DOHH2 (cell line): ENCODE data around the gene PTPN14.

Source experiments
- H3F3A ChIP-seq: fragments of 200-600 bp; sonication (generic), shearing (Covaris generic); 2 replicates; pipeline ENCODE4 v1.6.0; 2016; ENCODE audit warnings: antibody characterized with exemption, mild to moderate bottlenecking; ENCODE audit not compliant: control insufficient read depth, insufficient read depth
- H3K27ac ChIP-seq: fragments of 200-600 bp; sonication (generic); 2 replicates; pipeline ENCODE4 v1.5.1; 2014; ENCODE audit warnings: low read depth, mild to moderate bottlenecking, low read length, moderate library complexity
- H3K27me3 ChIP-seq: fragments of 200-600 bp; sonication (generic); 2 replicates; pipeline ENCODE4 v1.6.1; 2014; ENCODE audit warnings: mild to moderate bottlenecking, low read length, mixed read lengths; ENCODE audit not compliant: control insufficient read depth
- H3K36me3 ChIP-seq: fragments of 200-600 bp; sonication (generic); 2 replicates; pipeline ENCODE4 v1.6.1; 2014; ENCODE audit warnings: mild to moderate bottlenecking, low read length, moderate library complexity, mixed read lengths; ENCODE audit not compliant: control insufficient read depth
- H3K4me1 ChIP-seq: fragments of 200-600 bp; sonication (generic); 2 replicates; pipeline ENCODE4 v1.6.1; 2014; ENCODE audit warnings: mild to moderate bottlenecking, low read length, mixed read lengths; ENCODE audit not compliant: control insufficient read depth
- H3K4me2 ChIP-seq: fragments of 200-600 bp; sonication (generic); 2 replicates; pipeline ENCODE4 v1.6.0; 2014; ENCODE audit warnings: mild to moderate bottlenecking, low read length, moderate library complexity
- H3K4me3 ChIP-seq: fragments of 200-600 bp; sonication (generic); 2 replicates; pipeline ENCODE4 v1.5.1; 2014; ENCODE audit warnings: mild to moderate bottlenecking, low read length, mixed read lengths
- H3K79me2 ChIP-seq: fragments of 200-600 bp; sonication (generic); 2 replicates; pipeline ENCODE4 v1.6.1; 2014; ENCODE audit warnings: mild to moderate bottlenecking, low read length, mixed read lengths; ENCODE audit not compliant: control insufficient read depth
- H3K9me2 ChIP-seq: fragments of 200-600 bp; sonication (generic); replicated peaks from 2 replicates; pipeline ENCODE4 v1.6.1; 2014; ENCODE audit warnings: mild to moderate bottlenecking, low read length, mixed read lengths; ENCODE audit not compliant: control insufficient read depth
- H3K9me3 ChIP-seq: fragments of 200-600 bp; sonication (generic); 2 replicates; pipeline ENCODE4 v1.6.1; 2014; ENCODE audit warnings: antibody characterized with exemption, low read length, mixed read lengths; ENCODE audit not compliant: control insufficient read depth, insufficient read depth
- H4K20me1 ChIP-seq: fragments of 200-600 bp; sonication (generic); 2 replicates; pipeline ENCODE4 v1.6.0; 2014; ENCODE audit warnings: low read depth, mild to moderate bottlenecking, antibody characterized with exemption, low read length, moderate library complexity; ENCODE audit not compliant: control insufficient read depth, insufficient read depth
- EZH2phosphoT487 ChIP-seq: fragments of 200-600 bp; sonication (generic); IDR thresholded peaks from 2 replicates; pipeline ENCODE4 v1.6.1; 2017; ENCODE audit warnings: borderline replicate concordance, mild to moderate bottlenecking, antibody characterized with exemption, low read length, moderate library complexity, mixed read lengths
- TF ChIP-seq, protein P1 (sequence below): fragments of 200-600 bp; sonication (generic); IDR thresholded peaks from one replicate; pipeline ENCODE4 v1.5.1; 2014; ENCODE audit warnings: antibody characterized with exemption, mild to moderate bottlenecking, low read depth, low read length; ENCODE audit not compliant: poor library complexity, severe bottlenecking

PTPN14 gene

GRCh38 chr1:214303141-214303930, 248.1 kb downstream of the PTPN14 start:
- Histone ChIP-seq H3K27ac (no peak overlapping the region), H3K4me3 (no peak overlapping the region), H3K79me2 (peaks cover 4% of the 10 kb centered on the region; the same call in 1 of the 2 replicates), H4K20me1 (0 out of 2 replicates have a peak, but pooled peaks cover 4% of the 10 kb centered on the region), H3K27me3 (no peaks in the 10 kb centered on the region), H3K9me3 (no peaks in the 10 kb centered on the region), H3K9me2 (no peaks in the 10 kb centered on the region), H3F3A (no peaks in the 10 kb centered on the region), H3K4me2 (no peak overlapping the region), H3K4me1 (no peaks in the 10 kb centered on the region), H3K36me3 (no peaks in the 10 kb centered on the region)
- TF ChIP-seq, protein P1, sequence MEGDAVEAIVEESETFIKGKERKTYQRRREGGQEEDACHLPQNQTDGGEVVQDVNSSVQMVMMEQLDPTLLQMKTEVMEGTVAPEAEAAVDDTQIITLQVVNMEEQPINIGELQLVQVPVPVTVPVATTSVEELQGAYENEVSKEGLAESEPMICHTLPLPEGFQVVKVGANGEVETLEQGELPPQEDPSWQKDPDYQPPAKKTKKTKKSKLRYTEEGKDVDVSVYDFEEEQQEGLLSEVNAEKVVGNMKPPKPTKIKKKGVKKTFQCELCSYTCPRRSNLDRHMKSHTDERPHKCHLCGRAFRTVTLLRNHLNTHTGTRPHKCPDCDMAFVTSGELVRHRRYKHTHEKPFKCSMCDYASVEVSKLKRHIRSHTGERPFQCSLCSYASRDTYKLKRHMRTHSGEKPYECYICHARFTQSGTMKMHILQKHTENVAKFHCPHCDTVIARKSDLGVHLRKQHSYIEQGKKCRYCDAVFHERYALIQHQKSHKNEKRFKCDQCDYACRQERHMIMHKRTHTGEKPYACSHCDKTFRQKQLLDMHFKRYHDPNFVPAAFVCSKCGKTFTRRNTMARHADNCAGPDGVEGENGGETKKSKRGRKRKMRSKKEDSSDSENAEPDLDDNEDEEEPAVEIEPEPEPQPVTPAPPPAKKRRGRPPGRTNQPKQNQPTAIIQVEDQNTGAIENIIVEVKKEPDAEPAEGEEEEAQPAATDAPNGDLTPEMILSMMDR = no peak
- no peak for TF ChIP-seq EZH2phosphoT487

DNA sequence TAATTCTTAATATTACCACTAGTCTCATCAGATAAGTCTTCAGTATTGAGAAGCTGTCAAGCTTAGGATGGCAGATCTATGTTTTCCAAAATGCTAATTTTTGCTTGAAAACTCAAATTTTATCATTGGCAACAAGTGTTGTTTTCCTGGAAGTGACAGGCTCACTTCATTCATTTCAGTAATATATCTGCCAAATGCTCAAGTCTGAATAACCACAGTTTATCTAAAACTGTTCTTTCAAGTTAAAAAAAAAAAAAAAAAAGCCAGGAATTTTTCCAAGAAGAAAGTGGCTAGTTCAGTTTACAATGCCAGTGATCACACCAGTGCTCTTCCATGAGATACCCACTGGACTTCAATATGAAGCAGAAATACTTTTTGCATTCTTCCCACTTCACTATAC, 249.9 kb downstream of the PTPN14 start:
- H3F3A ChIP-seq = no peaks in the 10 kb centered on the region
- H3K36me3 ChIP-seq = no peaks in the 10 kb centered on the region
- no peaks in the 10 kb centered on the region for H3K9me2 ChIP-seq
- H3K27me3 ChIP-seq = no peaks in the 10 kb centered on the region
- 0 out of 2 replicates have a peak, but pooled peaks cover 4% of the 10 kb centered on the region for H4K20me1 ChIP-seq
- TF ChIP-seq EZH2phosphoT487 = no peak
- TF ChIP-seq, protein P1 = no peak
- H3K27ac ChIP-seq = no peak overlapping the region
- H3K79me2 ChIP-seq = peaks cover 9% of the 10 kb centered on the region
- H3K4me3 ChIP-seq = no peak overlapping the region
- H3K4me2 ChIP-seq = no peak overlapping the region
- peaks cover 2% of the 10 kb centered on the region for H3K4me1 ChIP-seq
- no peaks in the 10 kb centered on the region for H3K9me3 ChIP-seq

GRCh38 chr1:214300149-214300780, 251.1 kb downstream of the PTPN14 start:
- Histone ChIP-seq H3K27ac (no peak overlapping the region), H3K4me1 (peaks cover 15% of the 10 kb centered on the region), H4K20me1 (0 out of 2 replicates have a peak, but pooled peaks cover 4% of the 10 kb centered on the region), H3K9me3 (no peaks in the 10 kb centered on the region), H3K4me2 (no peak overlapping the region), H3K27me3 (no peaks in the 10 kb centered on the region), H3K36me3 (no peaks in the 10 kb centered on the region), H3K9me2 (no peaks in the 10 kb centered on the region), H3K79me2 (peaks cover 14% of the 10 kb centered on the region), H3K4me3 (no peak overlapping the region), H3F3A (no peaks in the 10 kb centered on the region)
- TF ChIP-seq, protein P1 = no peak
- no peak for TF ChIP-seq EZH2phosphoT487
